Hepatocyte (in vitro differentiated cells): ENCODE data around the gene PELI3.

Experiments
- CTCF ChIP-seq: fragments of 200-600 bp; sonication (generic); IDR thresholded peaks from 2 replicates; pipeline ENCODE4 v1.5.1; 2016; ENCODE audit warnings: antibody characterized with exemption, mild to moderate bottlenecking; ENCODE audit not compliant: poor library complexity
- EZH2 ChIP-seq: fragments of 200-600 bp; sonication (generic); IDR thresholded peaks from 2 replicates; pipeline ENCODE4 v1.6.1; 2016; ENCODE audit warnings: antibody characterized with exemption, mild to moderate bottlenecking, borderline replicate concordance

DNA sequence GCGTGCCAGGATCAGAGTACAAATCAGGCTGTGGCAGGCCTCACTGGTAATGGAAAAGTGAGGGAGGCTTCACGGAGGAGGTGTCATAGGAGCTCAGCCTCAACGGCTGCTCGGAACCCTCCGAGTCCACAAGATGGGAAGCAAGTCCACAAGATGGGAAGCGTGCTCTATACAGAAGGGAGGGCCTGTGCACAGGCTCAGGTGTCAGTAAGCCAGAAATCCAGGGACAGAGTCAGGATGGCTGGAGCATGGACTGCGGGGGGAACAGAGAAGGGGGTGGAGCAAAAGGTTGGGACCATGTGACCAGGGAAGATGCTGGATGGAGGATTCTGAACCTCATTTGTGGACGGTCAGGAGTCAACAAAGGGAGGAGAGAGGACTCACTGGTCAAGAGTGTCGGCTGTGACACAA, 10.1 kb downstream of the PELI3 start:
- no peak for TF ChIP-seq CTCF
- no peak for TF ChIP-seq EZH2
